Activated CD4-positive, alpha-beta memory T cell treated with anti-CD3 and anti-CD28 coated beads for 36 hours (primary cell): ENCODE measurements around the gene UBE2F. TPM values are rescaled to one million over a fixed set of nuclear protein-coding genes. Genes with fewer than 3 reads are reported as not detected.

Source experiments
- CTCF ChIA-PET: fragments of 350-600 bp; sonication (Branson Sonifier 250); formaldehyde crosslinking; loops from one replicate; lab custom pipeline; 2021; ENCODE audit warnings: antibody characterized with exemption, inconsistent platforms; lab: Charles Lee
- POLR2A ChIA-PET: fragments of 350-600 bp; sonication (Branson Sonifier 250); formaldehyde crosslinking; loops from one replicate; lab custom pipeline; 2021; ENCODE audit warnings: antibody characterized with exemption; lab: Charles Lee
- DNase-seq: peaks from one replicate; pipeline ENCODE4 v3.0.0-alpha.2; 2020
- H3K27ac Mint-ChIP-seq: one replicate; pipeline ENCODE4 v1.8.0; 2021; ENCODE audit warnings: mixed read lengths
- H3K27me3 Mint-ChIP-seq: one replicate; pipeline ENCODE4 v1.8.0; 2021; ENCODE audit warnings: mixed read lengths
- H3K36me3 Mint-ChIP-seq: one replicate; pipeline ENCODE4 v1.8.0; 2021; ENCODE audit warnings: mixed read lengths
- H3K4me1 Mint-ChIP-seq: one replicate; pipeline ENCODE4 v1.8.0; 2021; ENCODE audit warnings: low read depth, mixed read lengths
- H3K4me3 Mint-ChIP-seq: one replicate; pipeline ENCODE4 v1.8.0; 2021; ENCODE audit warnings: mild to moderate bottlenecking, mixed read lengths
- H3K9me3 Mint-ChIP-seq: one replicate; pipeline ENCODE4 v1.8.0; 2021; ENCODE audit warnings: mixed read lengths
- intact Hi-C: fragments of 100-400 bp; cut with micrococcal nuclease; formaldehyde crosslinking; loops from one replicate; pipeline ENCODE4 v1.15.1; 2023
- total RNA-seq, 2 experiments: library from RNA; stranded (reverse); gene quantifications; one replicate each; pipeline ENCODE4 v1.2.3, GENCODE V29; 2021

UBE2F gene
- total RNA-seq, 2 experiments from 2014 or later: 50.7 to 52.9 TPM

GRCh38 chr2:238006510-238006909 is 39.7 kb downstream of the UBE2F start:
- H3K4me3 Mint-ChIP-seq: no peak overlapping the region
- intact Hi-C loops: no loop called here
- H3K9me3 Mint-ChIP-seq: no peaks in the 10 kb centered on the region
- ChIA-PET CTCF (no interaction called here), POLR2A (no interaction called here)
- peaks cover 69% of the 10 kb centered on the region for H3K4me1 Mint-ChIP-seq
- no peak overlapping the region for H3K27ac Mint-ChIP-seq
- H3K36me3 Mint-ChIP-seq: peaks cover 15% of the 10 kb centered on the region
- DNase-seq: no peak
- H3K27me3 Mint-ChIP-seq: no peaks in the 10 kb centered on the region

DNA sequence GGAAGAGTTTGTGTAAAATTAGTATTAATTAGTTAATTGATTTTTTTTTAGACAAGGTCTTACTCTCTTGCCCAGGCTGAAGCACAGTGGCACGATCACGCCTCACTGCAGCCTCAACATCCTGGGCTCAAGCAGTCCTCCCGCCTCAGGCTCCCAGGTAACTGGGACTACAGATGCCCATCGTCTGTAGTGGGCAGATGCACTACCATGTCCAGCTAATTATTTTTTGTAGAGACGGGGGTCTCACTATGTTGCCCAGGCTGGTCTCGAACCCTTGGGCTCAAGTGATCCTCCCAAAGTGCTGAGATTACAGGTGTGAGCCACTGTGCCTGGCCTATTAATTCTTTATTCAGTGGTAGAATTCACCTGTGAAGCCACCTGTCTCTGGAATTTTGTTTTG is 41.1 kb downstream of the UBE2F start:
- Mint-ChIP-seq H3K27me3 (no peaks in the 10 kb centered on the region), H3K4me1 (peaks cover 60% of the 10 kb centered on the region), H3K27ac (no peak overlapping the region), H3K36me3 (peaks cover 19% of the 10 kb centered on the region), H3K4me3 (no peak overlapping the region), H3K9me3 (no peaks in the 10 kb centered on the region)
- intact Hi-C loops: no loop called here
- POLR2A ChIA-PET: no interaction called here
- DNase-seq: no peak
- CTCF ChIA-PET: no interaction called here

DNA sequence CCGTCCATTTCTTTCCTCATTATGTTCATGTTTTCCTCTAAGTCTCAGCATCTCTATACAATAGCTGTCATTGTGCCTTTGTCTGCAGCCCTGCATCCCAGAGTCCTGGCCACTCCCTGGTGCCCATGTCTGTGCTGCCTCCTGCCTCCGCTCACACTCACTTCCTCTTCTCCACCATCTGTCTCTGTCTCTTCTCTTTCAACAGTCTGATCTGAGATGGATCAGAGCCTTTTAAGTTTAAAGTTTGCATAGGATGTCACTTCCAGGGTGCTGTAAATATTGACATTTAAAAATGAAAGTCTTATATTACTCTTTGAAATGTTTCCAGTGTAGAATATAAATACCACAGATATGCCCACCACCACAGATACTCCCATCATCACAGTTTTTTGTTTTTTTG is 42.7 kb downstream of the UBE2F start:
- CTCF ChIA-PET: interaction anchor here (0.6 kb wide), 1 partner anchor 86 kb away, joined by 3 read pairs; no protein-coding TSS in a partner anchor
- peaks cover 16% of the 10 kb centered on the region for H3K36me3 Mint-ChIP-seq
- no peaks in the 10 kb centered on the region for H3K27me3 Mint-ChIP-seq
- H3K27ac Mint-ChIP-seq: no peak overlapping the region
- POLR2A ChIA-PET: no interaction called here
- H3K9me3 Mint-ChIP-seq: no peaks in the 10 kb centered on the region
- peaks cover 44% of the 10 kb centered on the region for H3K4me1 Mint-ChIP-seq
- no peak for DNase-seq
- intact Hi-C loops: no loop called here
- no peak overlapping the region for H3K4me3 Mint-ChIP-seq

DNA sequence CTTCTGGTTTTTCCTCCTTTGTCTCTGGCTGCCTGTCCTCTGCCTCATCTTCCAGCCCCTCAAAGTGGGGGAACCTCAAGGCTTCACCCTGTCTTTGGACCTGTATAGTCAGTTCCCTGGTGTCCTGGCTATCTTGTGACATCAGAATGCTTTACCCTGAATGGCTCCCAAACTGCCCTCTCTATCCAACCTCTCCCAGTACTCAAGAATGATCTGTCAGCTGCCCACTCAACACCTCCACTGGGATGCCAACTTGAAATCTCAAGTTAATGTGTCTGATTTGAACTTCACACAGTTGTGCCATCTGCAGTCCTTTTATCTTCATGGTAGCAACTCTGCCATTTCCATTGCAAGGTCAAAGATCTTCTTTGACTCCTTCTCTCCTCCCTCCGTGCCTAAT is 43.8 kb downstream of the UBE2F start:
- Mint-ChIP-seq H3K9me3 (no peaks in the 10 kb centered on the region), H3K27me3 (no peaks in the 10 kb centered on the region), H3K27ac (no peak overlapping the region), H3K4me3 (no peak overlapping the region), H3K4me1 (peaks cover 36% of the 10 kb centered on the region), H3K36me3 (peaks cover 13% of the 10 kb centered on the region)
- intact Hi-C loops: no loop called here
- POLR2A ChIA-PET: no interaction called here
- CTCF ChIA-PET: interaction anchor here (0.6 kb wide), 1 partner anchor 87 kb away, joined by 3 read pairs; no protein-coding TSS in a partner anchor
- no peak for DNase-seq

- no peak overlapping the region for H3K27ac Mint-ChIP-seq
- H3K9me3 Mint-ChIP-seq: no peaks in the 10 kb centered on the region
- CTCF ChIA-PET: no interaction called here
- no peaks in the 10 kb centered on the region for H3K27me3 Mint-ChIP-seq
- intact Hi-C loops: no loop called here
- H3K4me1 Mint-ChIP-seq: peaks cover 15% of the 10 kb centered on the region
- H3K36me3 Mint-ChIP-seq: peaks cover 12% of the 10 kb centered on the region
- no peak overlapping the region for H3K4me3 Mint-ChIP-seq
- DNase-seq: no peak
- POLR2A ChIA-PET: no interaction called here
Observed at GRCh38 chr2:238013806-238014205, 47.0 kb downstream of the UBE2F start.

GRCh38 chr2:238015705-238016104 is 48.9 kb downstream of the UBE2F start:
- Mint-ChIP-seq H3K4me3 (no peak overlapping the region), H3K9me3 (no peaks in the 10 kb centered on the region)

DNA sequence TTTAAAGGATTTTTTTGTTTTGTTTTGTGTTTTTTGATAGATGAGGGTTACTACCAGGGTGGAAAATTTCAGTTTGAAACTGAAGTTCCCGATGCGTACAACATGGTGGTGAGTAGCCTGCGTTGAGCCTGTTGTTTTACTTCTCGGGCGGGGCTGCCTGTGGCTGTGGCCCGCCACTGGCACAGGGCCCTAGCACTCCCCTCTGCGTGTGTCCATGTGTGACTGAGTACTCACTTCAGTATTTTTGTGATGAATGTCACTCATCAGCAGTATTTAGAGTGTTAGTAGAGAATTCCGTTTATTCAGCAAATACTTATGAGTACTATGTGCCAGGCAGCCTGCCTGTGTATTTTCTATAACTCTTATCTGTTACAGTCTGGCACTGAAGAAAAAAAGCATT is 49.7 kb downstream of the UBE2F start:
- peaks cover 2% of the 10 kb centered on the region for H3K4me1 Mint-ChIP-seq
- no peaks in the 10 kb centered on the region for H3K27me3 Mint-ChIP-seq
- ChIA-PET POLR2A (no interaction called here), CTCF (no interaction called here)
- H3K27ac Mint-ChIP-seq: no peak overlapping the region
- H3K4me3 Mint-ChIP-seq: no peak overlapping the region
- H3K36me3 Mint-ChIP-seq: peaks cover 18% of the 10 kb centered on the region
- H3K9me3 Mint-ChIP-seq: no peaks in the 10 kb centered on the region
- intact Hi-C loops: no loop called here
- no peak for DNase-seq

More at GRCh38 chr2:238015705-238016104, 48.9 kb downstream of the UBE2F start:
- no peak for DNase-seq
- POLR2A ChIA-PET: no interaction called here
- H3K36me3 Mint-ChIP-seq: peaks cover 20% of the 10 kb centered on the region
- intact Hi-C loops: no loop called here
- no peak overlapping the region for H3K27ac Mint-ChIP-seq
- no peaks in the 10 kb centered on the region for H3K27me3 Mint-ChIP-seq
- CTCF ChIA-PET: interaction anchor here (1.0 kb wide), 1 partner anchor 93 kb away, joined by 3 read pairs; no protein-coding TSS in a partner anchor
- peaks cover 4% of the 10 kb centered on the region for H3K4me1 Mint-ChIP-seq

DNA sequence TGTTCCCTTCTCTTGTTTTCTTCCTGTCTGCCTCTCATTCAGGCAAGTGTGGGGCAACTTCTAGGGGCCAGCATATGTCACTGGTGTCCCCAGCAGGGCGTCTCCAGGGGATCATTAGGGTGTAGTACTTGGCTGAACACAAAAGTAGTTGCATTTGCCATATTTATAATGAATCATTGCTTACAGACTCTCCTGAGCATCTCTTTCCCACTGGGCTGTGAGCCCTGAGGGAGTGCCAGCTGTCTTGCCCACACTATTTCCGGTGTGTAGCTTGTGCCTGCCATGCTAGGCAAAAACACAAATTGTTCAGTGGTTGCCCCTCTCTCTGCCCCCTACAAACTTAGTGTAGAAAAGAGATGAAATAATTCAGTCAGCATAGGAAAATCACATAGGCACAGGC is 53.1 kb downstream of the UBE2F start:
- no peaks in the 10 kb centered on the region for H3K9me3 Mint-ChIP-seq
- no peak overlapping the region for H3K27ac Mint-ChIP-seq
- POLR2A ChIA-PET: no interaction called here
- intact Hi-C loops: no loop called here
- no peak overlapping the region for H3K4me3 Mint-ChIP-seq
- CTCF ChIA-PET: no interaction called here
- H3K27me3 Mint-ChIP-seq: no peaks in the 10 kb centered on the region
- H3K36me3 Mint-ChIP-seq: peaks cover 15% of the 10 kb centered on the region
- DNase-seq: no peak
- peaks cover 6% of the 10 kb centered on the region for H3K4me1 Mint-ChIP-seq

DNA sequence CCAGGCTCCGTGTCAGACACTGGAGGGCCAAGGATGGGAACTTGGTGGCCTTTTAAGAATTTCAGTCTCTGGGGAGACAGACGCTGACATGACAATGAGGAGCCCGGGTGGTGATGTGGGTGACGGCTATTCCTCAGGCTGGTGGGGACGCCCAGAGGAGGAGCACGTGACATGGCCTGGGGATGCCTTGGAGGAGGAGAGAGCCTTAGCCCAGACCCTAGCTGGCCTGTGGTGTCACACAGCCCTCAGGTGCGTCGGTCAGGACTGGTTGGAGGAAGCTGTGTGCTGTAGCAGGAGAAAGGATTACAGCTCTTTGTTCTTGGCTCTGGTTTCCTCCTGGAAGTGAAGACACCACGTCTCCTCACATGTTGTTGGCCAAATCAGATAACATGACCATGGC is 54.0 kb downstream of the UBE2F start:
- intact Hi-C loops: no loop called here
- ChIA-PET CTCF (no interaction called here), POLR2A (no interaction called here)
- Mint-ChIP-seq H3K9me3 (no peaks in the 10 kb centered on the region), H3K4me1 (peaks cover 13% of the 10 kb centered on the region), H3K36me3 (peaks cover 20% of the 10 kb centered on the region), H3K27ac (no peak overlapping the region), H3K27me3 (no peaks in the 10 kb centered on the region), H3K4me3 (no peak overlapping the region)
- no peak for DNase-seq

GRCh38 chr2:238021327-238021726 is 54.5 kb downstream of the UBE2F start:
- Mint-ChIP-seq H3K4me3 (no peak overlapping the region), H3K4me1 (peaks cover 13% of the 10 kb centered on the region), H3K27ac (no peak overlapping the region), H3K27me3 (no peaks in the 10 kb centered on the region), H3K36me3 (peaks cover 20% of the 10 kb centered on the region), H3K9me3 (no peaks in the 10 kb centered on the region)
- intact Hi-C loops: no loop called here
- no peak for DNase-seq
- ChIA-PET POLR2A (no interaction called here), CTCF (no interaction called here)

- no peaks in the 10 kb centered on the region for H3K9me3 Mint-ChIP-seq
Observed at GRCh38 chr2:238022594-238023157, 55.9 kb downstream of the UBE2F start.

GRCh38 chr2:238023608-238024007 is 56.8 kb downstream of the UBE2F start:
- H3K4me1 Mint-ChIP-seq: peaks cover 13% of the 10 kb centered on the region
- no peak overlapping the region for H3K4me3 Mint-ChIP-seq
- POLR2A ChIA-PET: no interaction called here
- CTCF ChIA-PET: no interaction called here
- H3K27me3 Mint-ChIP-seq: no peaks in the 10 kb centered on the region
- H3K36me3 Mint-ChIP-seq: peaks cover 16% of the 10 kb centered on the region
- intact Hi-C loops: loop anchor here (2.0 kb wide), 1 partner anchor 55 kb away; no protein-coding TSS in a partner anchor
- DNase-seq: no peak
- no peak overlapping the region for H3K27ac Mint-ChIP-seq
- no peaks in the 10 kb centered on the region for H3K9me3 Mint-ChIP-seq

More at GRCh38 chr2:238022594-238023157, 55.9 kb downstream of the UBE2F start:
- POLR2A ChIA-PET: no interaction called here
- peaks cover 13% of the 10 kb centered on the region for H3K4me1 Mint-ChIP-seq
- intact Hi-C loops: no loop called here
- H3K4me3 Mint-ChIP-seq: no peak overlapping the region
- no peak overlapping the region for H3K27ac Mint-ChIP-seq
- DNase-seq: no peak
- H3K27me3 Mint-ChIP-seq: no peaks in the 10 kb centered on the region
- peaks cover 20% of the 10 kb centered on the region for H3K36me3 Mint-ChIP-seq
- CTCF ChIA-PET: no interaction called here

- Mint-ChIP-seq H3K4me3 (no peak overlapping the region), H3K27ac (peak overlapping the region; percentile 5), H3K27me3 (no peaks in the 10 kb centered on the region), H3K9me3 (no peaks in the 10 kb centered on the region), H3K4me1 (peaks cover 11% of the 10 kb centered on the region), H3K36me3 (peaks cover 11% of the 10 kb centered on the region)
- DNase-seq: peak; percentile 72
- ChIA-PET POLR2A (no interaction called here), CTCF (interaction anchor here (0.9 kb wide), 1 partner anchor 101 kb away, joined by 3 read pairs; no protein-coding TSS in a partner anchor)
- intact Hi-C loops: loop anchor here (2.0 kb wide), 1 partner anchor 56 kb away; no protein-coding TSS in a partner anchor
Observed at GRCh38 chr2:238024986-238025385, 58.2 kb downstream of the UBE2F start.
